ENCODE results near the gene LIG4.

LIG4 gene

DNA sequence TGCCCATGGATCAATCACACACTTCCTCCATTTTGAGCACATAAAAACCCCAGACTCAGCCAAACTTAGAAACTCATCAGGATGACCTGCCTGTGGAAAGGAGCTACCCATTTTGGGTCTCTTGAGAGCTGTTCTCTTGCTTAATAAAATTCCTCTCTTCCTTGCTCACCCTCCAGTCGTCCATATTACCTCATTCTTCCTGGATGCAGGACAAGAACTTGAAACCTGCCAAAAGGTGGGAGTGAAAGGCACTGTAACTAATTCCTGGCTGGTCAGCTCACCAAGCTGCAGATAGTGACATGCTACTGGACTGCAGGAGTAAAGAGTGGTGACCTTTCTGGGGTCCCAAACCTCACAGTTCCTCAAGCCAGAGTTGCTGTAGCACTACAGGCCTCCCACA is 20.2 kb downstream of the LIG4 start:
- in situ Hi-C loops (cut with MboI; ENCODE audit: low sequenced_read_pairs): no loop called here

DNA sequence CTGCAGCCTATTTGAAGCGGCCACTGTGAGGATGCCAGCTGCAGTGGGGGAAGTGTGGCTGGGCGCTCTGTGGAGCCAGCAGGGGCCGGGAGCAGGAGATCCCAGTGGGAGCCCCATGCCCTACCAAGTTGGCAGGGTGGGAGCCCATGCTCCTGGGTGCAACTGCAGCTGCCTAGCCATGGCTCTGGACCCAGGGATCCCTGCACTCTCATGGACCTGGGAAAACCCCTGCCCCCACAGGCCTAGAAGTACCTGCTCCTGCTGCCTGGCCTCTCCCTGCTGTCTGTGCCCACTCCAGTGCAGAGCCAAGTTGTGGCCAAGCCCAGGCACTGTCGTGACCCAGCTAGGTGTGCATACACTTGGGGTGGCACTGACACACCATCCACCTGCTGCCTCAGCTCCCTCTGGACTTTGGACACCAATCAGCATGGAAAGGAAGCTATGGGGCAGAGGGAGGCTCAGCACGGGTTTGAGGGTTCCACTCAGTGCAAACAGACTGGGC is 20.9 kb downstream of the LIG4 start:
- in situ Hi-C loops (cut with MboI; ENCODE audit: low sequenced_read_pairs): no loop called here

DNA sequence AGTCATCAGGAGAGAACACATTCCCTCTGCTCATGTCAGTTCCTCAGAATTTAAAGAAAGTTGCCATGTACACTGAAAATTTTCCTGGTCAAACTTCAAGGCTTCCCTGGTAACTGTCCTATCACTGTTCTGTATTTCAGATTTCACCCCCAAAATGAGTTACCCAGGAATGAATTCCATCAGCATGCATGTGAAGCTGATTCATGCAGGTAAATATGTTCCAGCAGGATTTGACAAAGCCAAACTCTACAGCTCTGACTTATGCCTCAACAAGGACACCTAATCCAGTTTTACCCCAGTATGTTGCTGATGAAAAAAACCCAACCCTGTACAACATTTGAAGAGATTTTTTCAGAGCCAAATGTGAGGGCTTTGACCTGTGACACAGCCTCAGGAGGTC is 21.5 kb downstream of the LIG4 start:
- in situ Hi-C loops (cut with MboI; ENCODE audit: low sequenced_read_pairs): no loop called here

DNA sequence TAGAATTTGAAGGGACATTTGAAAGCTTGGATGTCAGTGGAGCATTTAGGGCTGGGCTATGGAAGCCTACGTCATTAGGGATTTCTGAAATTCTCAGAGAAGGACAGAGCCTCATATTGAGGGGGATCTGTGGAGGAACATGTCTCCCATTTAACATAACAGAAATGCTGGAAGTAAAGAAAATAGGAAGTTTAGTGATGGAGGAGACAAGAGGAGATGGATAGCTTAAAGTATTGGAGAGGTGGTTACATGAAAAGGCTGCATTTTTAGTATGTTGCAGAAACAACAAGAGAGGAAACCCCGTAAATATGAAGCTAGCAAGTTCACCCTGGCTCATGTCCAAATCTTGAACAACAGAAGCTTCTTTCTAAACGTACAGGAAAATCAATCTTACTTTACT is 24.4 kb downstream of the LIG4 start:
- in situ Hi-C loops (cut with MboI; ENCODE audit: low sequenced_read_pairs): no loop called here

DNA sequence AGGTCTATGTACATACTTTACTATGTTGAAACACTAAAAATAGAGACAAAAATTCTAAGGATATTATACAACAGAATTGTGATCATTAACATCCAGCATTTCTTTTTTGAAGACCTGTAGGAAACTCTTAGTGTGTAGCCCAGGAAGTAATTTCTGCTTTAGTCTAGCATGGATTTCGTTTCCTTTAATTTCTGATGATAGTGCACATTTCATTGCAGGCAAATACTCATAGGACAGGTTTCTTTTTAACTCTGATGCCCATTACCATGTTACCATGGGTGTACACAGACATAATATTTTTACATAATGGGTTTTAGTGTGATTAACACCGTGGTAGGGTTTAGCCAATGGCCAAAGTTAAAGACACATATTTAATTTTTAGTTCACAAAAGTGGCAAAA is 27.1 kb downstream of the LIG4 start:
- in situ Hi-C loops (cut with MboI; ENCODE audit: low sequenced_read_pairs): no loop called here

DNA sequence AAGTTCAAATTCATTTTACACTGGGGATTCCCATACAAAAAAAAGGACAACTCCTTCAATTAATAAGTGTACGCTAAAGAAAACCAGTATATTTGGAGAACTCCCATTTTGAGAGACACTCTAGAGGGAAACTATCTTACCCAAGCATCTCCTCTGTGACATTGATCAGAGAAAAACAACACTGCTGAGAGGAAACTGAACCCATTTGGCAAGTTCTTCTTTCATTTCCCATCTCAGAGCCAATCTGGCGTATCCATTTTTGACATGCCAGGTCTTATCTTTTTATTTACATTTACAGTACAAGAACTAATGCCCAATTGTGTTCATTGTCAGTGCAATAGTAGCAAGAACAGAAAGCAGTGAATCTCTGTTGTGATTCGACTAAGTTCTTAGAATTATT is 30.1 kb downstream of the LIG4 start:
- in situ Hi-C loops (cut with MboI; ENCODE audit: low sequenced_read_pairs): no loop called here

DNA sequence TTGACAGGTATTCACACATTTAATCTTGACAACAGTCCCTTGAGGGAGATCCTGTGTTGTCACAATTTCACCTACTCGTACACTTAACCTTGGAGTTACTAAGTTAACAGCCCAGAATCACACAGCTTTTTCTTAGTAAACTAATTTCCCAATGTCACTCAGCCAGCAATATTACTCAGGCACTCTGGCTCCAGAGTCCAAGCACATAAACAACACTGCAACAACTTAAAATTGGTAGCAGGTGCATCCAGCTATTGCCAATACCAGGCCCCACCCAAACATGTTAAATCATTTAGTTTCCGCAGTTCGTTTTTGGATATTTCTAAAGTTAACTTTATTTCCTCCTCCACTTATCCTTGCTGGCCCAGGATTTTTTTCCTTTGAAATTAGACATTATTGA is 32.7 kb downstream of the LIG4 start:
- in situ Hi-C loops (cut with MboI; ENCODE audit: low sequenced_read_pairs): no loop called here

DNA sequence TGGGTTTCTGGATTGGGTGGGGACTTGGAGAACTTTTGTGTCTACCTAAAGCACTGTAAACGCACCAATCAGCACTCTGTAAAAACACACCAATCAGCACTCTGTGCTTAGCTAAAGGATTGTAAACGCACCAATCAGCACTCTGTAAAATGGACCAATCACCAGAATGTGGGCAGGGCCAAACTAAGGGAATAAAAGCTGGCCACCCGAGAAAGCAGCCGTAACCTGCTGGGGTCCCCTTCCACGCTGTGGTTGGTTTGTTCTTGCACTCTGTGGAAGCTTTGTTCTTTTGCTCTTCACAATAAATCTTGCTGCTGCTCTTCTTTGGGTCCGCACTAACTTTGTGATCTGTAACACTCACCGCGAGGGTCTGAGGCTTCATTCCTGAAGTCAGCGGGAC is 37.3 kb downstream of the LIG4 start:
- in situ Hi-C loops (cut with MboI; ENCODE audit: low sequenced_read_pairs): no loop called here

DNA sequence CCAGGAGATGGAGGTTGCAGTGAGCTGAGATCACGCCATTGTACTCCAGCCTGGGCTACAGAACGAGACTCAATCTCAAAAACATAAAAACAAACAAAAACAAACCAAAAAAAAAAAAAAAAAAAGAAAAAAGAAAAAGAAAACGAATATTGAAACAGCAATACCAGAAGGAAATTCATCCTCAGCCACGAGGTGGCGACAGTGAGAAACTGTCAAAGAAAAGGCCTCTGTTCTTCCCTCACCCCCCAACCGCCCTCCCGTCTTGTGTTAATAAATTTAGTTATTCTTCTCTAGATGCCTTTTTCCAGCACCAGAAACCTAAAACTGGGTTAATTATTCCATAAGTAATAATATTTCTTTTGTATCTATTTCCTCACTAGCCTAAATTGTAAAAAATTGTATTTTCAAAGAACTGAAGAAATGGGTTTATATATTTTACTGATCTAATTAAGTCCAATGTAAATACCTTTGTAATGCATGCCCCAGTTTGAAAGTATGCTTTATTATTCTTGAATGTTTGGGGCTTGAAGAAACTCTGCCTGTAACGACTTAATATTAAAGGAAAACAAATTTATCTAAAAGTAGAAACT is 38.6 kb downstream of the LIG4 start:
- in situ Hi-C loops (cut with MboI; ENCODE audit: low sequenced_read_pairs): no loop called here

DNA sequence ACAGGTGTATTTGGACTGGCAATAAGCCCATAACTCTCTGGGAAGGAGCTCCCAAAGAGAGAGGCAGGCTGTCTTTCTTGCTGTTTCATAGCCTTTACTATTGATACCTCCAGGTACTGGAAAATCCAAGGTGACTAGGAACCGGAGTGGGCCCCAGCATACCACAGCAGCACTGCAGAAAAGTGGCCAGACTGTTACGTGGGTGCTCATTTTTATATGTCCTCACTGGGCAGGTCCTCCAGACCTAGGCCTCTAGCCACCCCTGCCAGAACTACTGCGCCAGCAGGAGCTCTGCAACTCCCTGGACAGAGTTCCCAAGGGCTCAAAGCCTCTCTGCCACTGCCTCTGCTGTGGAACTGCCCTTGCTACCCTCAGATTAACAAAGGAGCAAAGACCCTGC is 46.4 kb downstream of the LIG4 start:
- in situ Hi-C loops (cut with MboI; ENCODE audit: low sequenced_read_pairs): loop anchor here (25.0 kb wide), 1 partner anchor 957 kb away; no protein-coding TSS in a partner anchor

DNA sequence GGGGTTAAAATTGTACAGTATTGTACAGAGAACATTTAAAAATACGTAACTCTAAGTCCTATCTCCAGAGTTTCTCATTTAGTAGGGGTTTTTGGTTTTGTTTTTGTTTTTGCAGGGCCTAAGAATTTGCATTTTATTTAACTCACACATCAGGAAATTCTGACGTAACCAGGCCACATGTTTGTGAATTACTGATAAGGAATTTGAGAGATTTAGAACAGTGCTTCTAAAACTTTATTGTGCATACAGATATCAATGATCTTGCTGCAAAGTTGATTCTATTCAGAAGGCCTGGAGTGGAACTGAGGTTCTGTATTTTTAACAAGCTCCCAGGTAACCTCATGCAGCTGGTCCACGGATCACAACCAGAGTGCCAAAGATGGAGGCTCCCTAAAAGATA is 49.3 kb downstream of the LIG4 start:
- in situ Hi-C loops (cut with MboI; ENCODE audit: low sequenced_read_pairs): loop anchor here (25.0 kb wide), 1 partner anchor 954 kb away; no protein-coding TSS in a partner anchor

DNA sequence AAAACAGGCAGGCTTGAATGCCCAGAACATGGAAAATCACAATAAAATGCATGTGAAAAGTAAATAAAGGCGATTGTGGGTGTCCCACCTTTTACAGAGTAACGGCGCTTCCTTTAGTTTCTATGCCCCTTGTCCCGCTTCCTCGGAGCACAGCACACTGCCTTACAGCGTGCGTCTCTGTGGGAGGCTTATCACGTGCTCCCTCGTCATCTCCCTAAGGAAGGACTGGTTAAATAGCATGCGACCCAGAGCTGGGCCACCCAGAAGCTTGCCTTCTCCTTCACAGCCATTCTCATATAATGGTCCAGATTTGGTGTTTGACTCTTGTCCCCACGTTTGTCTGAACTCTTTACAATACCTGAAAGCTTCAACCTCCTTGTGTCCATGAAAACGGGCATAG is 56.6 kb downstream of the LIG4 start:
- in situ Hi-C loops (cut with MboI; ENCODE audit: low sequenced_read_pairs): loop anchor here (25.0 kb wide), 1 partner anchor 946 kb away; no protein-coding TSS in a partner anchor

Measured in HL-60/S4 (cell line).